Astrocyte (in vitro differentiated cells and primary cell): ENCODE data around the gene ZNF440.

Experiments
- EZH2 ChIP-seq: IDR thresholded peaks from 2 replicates; pipeline ENCODE4 v1.6.1; 2012; ENCODE audit warnings: mild to moderate bottlenecking, low read length, inconsistent platforms; ENCODE audit not compliant: insufficient read depth
- TF ChIP-seq, protein P1 (sequence below): IDR thresholded peaks from 2 replicates; pipeline ENCODE4 v1.5.1; 2011; ENCODE audit warnings: low read depth, mild to moderate bottlenecking, inconsistent platforms, low read length, moderate library complexity; ENCODE audit not compliant: insufficient read depth

DNA sequence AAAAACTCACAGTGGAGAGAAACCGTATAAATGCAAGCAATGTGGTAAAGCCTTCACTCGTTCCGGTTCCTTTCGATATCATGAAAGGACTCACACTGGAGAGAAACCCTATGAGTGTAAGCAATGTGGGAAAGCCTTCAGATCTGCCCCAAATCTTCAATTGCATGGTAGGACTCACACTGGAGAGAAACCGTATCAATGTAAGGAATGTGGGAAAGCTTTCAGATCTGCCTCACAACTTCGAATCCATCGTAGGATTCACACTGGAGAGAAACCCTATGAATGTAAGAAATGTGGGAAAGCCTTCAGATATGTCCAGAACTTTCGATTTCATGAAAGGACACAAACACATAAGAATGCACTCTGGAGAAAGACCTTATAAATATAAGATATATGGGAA lies 54.1 kb downstream of the ZNF440 start:
- TF ChIP-seq, protein P1, sequence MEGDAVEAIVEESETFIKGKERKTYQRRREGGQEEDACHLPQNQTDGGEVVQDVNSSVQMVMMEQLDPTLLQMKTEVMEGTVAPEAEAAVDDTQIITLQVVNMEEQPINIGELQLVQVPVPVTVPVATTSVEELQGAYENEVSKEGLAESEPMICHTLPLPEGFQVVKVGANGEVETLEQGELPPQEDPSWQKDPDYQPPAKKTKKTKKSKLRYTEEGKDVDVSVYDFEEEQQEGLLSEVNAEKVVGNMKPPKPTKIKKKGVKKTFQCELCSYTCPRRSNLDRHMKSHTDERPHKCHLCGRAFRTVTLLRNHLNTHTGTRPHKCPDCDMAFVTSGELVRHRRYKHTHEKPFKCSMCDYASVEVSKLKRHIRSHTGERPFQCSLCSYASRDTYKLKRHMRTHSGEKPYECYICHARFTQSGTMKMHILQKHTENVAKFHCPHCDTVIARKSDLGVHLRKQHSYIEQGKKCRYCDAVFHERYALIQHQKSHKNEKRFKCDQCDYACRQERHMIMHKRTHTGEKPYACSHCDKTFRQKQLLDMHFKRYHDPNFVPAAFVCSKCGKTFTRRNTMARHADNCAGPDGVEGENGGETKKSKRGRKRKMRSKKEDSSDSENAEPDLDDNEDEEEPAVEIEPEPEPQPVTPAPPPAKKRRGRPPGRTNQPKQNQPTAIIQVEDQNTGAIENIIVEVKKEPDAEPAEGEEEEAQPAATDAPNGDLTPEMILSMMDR = no peak
- TF ChIP-seq EZH2 = no peak
